Umbilical cord (tissue), 2 donors: Measurements from ENCODE around the gene AHSG. TPM values are rescaled to one million over a fixed set of nuclear protein-coding genes. Genes with fewer than 3 reads are reported as not detected.

Experiments used
- DNase-seq: peaks from one replicate; pipeline ENCODE4 v3.0.0-alpha.2; 2015; ENCODE audit warnings: low spot score
- total RNA-seq: library from RNA; depleted of rRNA; stranded (reverse); fragments of >200 nt; gene quantifications from one replicate; pipeline ENCODE4 v1.2.3, GENCODE V29; 2014; ENCODE audit warnings: low replicate concordance; ENCODE audit not compliant: insufficient read depth

Gene AHSG
- total RNA-seq, 1 donor from 2014 or later = not detected

DNA sequence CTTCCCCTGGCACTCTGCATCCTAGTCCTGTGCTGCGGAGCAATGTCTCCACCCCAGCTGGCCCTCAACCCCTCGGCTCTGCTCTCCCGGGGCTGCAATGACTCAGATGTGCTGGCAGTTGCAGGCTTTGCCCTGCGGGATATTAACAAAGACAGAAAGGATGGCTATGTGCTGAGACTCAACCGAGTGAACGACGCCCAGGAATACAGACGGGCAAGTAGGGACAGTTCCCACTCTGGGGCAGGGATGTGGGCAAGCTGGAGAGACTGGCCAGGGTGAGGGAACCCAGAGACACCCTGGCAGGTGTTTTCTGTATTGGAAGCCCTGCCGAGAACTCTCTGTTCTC is 27.6 kb downstream of the AHSG start:
- DNase-seq = peak; percentile 18

- DNase-seq = no peak
Measured at GRCh38 chr3:186640929-186641328, 28.1 kb downstream of the AHSG start.

DNA sequence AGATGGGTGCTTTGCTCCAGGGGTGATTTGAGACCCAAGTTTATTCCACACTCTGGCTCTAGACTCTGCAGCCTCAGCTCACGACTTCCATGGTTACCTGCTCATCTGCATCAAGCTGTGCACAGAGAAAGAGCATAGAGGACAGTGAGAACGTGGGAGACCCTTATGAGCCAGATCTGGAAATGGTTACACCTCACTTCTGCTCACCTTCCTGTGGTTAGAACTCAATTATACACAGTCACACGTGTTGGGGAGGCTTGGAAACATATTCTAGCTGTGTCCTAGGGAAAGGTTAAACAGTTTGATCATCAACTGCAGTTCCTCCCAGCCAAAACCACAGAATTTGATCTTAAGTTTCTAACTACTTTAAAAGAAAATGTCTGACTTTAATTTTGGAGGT is 29.2 kb downstream of the AHSG start:
- DNase-seq = no peak

DNA sequence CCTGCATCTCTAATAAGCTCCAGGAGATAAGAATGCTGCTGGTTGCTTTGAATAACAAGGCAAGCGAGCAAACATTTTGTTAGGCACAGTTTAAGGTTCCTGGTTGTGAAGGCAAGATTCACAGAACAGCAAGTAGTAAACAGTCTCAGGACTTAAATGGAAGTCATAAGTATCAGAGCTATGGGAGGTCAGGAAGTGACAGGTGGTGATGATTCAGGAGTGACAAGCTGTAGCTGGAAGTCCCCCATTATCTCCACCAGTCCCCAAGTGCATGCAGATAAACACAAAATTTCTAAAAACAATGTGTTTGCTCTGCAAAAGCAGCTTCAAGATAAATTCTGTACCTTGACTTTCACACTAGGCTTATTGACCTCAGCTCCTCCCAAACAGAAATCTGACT is 30.6 kb downstream of the AHSG start:
- no peak for DNase-seq

DNA sequence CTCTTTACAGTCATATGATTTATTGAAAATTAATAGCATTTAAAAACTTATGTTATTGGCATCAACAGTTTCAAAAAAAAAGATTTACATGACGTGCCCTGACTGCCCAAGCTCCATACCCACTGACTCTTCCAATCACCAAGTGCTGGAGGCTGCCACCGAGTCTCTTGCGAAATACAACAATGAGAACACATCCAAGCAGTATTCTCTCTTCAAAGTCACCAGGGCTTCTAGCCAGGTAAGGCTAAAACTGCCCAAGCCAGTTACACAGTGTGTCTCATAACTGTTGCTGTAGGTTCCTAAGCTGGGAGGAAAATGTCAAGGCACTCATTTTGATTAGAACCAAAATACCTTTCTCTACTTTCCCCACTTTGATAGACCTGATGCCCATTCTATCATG is 31.8 kb downstream of the AHSG start:
- DNase-seq = peak; percentile 3

GRCh38 chr3:186646106-186646505 is 33.2 kb downstream of the AHSG start:
- no peak for DNase-seq

DNA sequence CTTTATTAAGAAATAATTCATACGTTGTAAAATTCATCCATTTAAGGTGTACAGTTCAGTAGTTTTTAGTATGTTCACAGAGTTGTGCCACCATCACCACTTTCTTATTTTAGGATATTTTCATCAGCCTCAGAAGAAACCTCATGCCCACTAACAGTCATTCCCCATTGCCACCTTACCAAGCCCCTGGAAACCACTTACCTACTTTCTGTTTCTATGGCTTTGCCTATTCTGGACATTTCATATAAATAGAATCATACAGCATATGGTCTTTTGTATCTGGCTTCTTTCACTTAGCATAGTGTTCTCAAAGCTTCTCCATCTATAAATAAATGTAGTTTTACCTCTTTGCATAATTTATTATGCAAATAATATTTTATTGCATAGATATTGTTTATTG is 34.0 kb downstream of the AHSG start:
- DNase-seq = no peak

DNA sequence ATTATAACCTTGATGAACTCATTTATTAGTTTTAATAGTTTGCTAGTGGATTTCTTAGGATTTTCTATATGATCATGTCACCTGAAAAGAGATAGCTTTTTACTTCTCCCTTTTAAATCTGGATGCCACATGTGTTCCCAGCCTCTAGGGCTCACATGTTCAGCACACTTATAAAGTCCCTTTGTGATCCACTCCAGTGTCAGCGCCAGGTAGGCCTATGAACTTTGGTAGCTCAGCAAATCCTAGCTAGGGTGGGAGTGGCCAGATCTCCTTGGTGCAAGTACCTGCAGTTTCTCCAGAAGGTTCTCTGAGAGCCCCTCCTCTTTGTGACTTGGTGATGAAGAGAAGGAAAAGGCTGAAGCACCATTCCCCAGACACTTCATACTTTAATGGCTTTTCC is 36.0 kb downstream of the AHSG start:
- no peak for DNase-seq

DNA sequence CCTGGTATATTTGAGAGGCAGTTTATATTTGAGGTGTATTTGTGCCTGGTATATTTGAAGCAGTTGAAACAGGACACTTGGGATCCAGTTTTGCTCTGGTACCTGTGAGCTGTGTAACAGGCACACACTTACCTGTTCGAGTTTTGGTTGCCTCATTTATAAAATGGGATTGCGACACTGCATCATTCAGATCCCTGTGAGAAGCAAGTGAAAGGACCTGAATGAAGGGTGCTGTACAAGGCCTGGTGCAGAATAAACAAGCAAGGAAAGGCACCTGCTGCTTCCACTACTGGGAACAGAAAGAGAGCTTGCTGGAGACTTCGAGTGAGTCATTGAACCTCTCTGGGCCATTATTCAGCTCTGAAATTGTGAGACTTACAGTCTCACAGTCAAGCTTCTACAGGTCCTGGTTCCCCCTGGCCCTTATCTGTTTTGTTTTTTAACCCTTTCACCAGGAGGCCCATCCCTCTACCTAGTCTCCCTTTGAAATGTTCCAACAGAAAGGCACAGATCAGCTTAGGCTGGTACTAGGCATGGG is 38.9 kb downstream of the AHSG start:
- no peak for DNase-seq

- DNase-seq = no peak
Measured at GRCh38 chr3:186653080-186653707, 40.3 kb downstream of the AHSG start.

DNA sequence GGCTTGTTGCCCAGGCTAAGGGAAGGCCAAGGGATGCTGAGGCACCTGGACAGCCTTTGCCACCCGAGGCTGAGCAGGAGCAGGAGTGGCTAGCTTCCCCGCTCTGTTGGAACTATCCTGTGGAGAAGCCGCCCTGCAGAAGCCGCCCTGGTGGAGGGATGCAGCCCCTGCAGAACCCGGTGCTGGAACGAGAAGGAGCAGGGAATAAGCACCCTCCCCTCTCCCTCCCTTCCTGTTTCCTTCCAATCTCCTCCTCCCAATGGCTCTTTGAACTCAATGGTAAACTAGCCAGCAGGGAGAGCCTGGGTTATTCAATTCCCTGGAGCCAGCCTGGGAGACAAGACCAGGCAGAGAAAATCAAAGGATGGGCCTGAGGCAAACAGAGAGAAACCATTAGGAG is 41.1 kb downstream of the AHSG start:
- no peak for DNase-seq

DNA sequence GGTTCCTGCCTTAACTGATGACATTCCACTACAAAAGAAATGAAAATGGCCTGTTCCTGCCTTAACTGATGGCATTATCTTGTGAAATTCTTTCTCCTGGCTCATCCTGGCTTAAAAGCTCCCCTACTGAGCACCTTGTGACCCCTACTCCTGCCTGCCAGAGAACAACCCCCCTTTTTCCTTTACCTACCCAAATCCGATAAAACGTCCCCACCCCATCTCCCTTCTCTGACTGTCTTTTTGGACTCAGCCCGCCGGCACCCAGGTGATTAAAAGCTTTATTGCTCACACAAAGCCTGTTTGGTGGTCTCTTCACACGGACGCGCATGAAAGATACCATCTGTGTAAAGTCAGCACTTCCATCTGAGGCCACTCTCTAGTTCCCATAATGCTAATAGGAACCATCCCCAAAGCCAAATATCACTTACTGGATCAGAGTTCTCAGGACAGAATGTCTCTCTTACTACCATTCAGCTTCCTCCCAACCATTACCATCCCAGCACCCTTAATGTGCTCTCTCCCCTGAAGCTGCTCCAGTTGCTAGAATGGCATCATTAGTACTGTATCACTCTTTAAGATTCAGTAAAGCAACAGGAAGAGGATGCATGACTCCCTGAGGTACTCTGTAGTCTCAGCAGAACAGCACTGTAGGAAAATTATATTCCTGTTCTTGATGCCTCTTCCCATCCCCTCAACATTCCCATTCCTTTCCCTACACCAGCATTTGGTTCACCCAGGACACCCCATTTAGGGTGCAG is 50.7 kb downstream of the AHSG start:
- DNase-seq = no peak

GRCh38 chr3:186664119-186664495 is 51.2 kb downstream of the AHSG start:
- no peak for DNase-seq

DNA sequence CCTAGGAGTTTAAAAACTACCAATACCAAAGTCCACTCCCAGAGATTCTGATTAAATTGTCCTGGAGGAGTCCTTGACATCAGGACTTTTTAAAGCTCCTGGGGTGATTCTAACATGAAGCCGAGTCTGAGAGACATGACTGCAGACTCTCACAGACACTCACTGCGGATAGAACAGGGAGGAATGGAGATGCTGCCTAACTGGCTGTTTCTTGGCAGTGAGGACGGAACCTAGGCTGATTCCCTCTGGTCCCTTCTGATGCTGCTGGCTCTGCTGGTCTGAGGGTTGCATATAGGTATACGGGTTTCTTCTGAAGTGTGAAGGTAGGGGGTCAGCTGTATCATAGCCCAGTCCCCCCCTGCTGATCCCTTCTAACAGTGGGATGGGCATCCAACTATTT is 51.6 kb downstream of the AHSG start:
- DNase-seq = no peak

- DNase-seq = no peak
Measured at GRCh38 chr3:186665625-186666188, 52.8 kb downstream of the AHSG start, which contains the start of gene HRG. TSS of gene HRG (plus strand) at chr3:186666014. CDS start at chr3:186666032, 18 bp downstream.

DNA sequence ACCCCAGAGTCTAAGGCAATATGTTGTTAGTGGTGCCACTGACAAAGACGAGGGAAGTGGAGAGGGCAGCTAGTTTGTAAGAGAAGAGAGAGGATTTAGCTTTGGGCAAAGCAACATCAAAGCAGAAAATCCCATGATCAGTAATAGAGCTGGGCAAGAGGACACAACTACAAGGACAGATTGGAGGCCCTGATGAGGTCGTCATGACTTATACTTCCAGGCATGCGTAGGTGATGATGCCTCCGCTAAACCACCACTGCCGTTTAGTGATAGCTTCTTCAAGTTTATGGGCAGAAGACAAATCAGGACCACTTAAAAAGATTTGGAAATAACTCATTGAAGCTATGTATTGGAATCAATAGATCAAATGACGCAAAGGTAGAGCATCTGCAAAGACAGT is 55.6 kb downstream of the AHSG start:
- no peak for DNase-seq

GRCh38 chr3:186669378-186670084 is 56.7 kb downstream of the AHSG start:
- DNase-seq = no peak

- no peak for DNase-seq
Measured at GRCh38 chr3:186670155-186670554, 57.3 kb downstream of the AHSG start.
